Spleen (tissue), 7 donors: ENCODE results near the gene SSTR5.

ENCODE experiments used
- POLR2A ChIP-seq, 3 donors: fragments of 450-650 bp; IDR thresholded peaks; one replicate each; pipeline ENCODE4 v1.5.1; 2017; ENCODE audit warnings: antibody characterized with exemption in 3 of 3, mild to moderate bottlenecking in 1 of 3
- POLR2AphosphoS5 ChIP-seq, 3 donors: sonication (generic); formaldehyde crosslinking; IDR thresholded peaks; one replicate each; pipeline ENCODE4 v1.5.1; 2017; ENCODE audit warnings: antibody characterized with exemption in 3 of 3
- TF ChIP-seq, protein P1 (sequence below), 11 experiments: fragments of 200-600 bp in 7 of 11; fragments of 450-650 bp in 4 of 11; sonication (generic) in 4 of 11; IDR thresholded peaks in 8 of 11; conservative IDR thresholded peaks in 3 of 11; 1 replicate in 7 of 11; 2 replicates in 4 of 11; pipeline versions ENCODE4 v1.4.0 to v1.8.0; 2016 to 2021; ENCODE audit warnings: antibody characterized with exemption in 11 of 11, inconsistent platforms in 4 of 11, mild to moderate bottlenecking in 1 of 11
- donor health status: DM: no; HTN: no; CAD: no; lungs with moderate emphysema.
- donor health status: DM: no; HTN: no; CAD: no.
- donor health status: DM: no; HTN: no; CAD: no.

DNA sequence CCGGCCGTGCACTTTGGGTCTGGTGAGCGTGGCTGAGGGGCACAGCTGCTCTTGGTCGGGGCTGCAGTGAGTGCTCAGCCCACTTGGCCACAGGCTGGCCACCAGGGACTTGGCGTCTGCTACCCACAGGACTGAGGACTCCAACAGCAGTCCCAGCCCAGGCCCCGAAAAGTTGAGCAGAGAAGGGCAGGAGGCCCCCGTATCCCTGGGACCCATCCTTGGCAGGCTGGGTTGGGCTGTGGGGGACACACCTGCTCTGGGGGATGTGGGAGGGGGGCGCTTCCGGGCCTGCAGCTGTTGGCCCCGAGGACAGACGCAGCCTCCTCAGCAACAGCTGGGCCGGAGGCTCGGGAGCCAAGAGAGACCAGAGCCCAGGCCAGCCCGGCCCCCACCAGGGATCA, 19.4 kb upstream of the SSTR5 start:
- TF ChIP-seq, protein P1, sequence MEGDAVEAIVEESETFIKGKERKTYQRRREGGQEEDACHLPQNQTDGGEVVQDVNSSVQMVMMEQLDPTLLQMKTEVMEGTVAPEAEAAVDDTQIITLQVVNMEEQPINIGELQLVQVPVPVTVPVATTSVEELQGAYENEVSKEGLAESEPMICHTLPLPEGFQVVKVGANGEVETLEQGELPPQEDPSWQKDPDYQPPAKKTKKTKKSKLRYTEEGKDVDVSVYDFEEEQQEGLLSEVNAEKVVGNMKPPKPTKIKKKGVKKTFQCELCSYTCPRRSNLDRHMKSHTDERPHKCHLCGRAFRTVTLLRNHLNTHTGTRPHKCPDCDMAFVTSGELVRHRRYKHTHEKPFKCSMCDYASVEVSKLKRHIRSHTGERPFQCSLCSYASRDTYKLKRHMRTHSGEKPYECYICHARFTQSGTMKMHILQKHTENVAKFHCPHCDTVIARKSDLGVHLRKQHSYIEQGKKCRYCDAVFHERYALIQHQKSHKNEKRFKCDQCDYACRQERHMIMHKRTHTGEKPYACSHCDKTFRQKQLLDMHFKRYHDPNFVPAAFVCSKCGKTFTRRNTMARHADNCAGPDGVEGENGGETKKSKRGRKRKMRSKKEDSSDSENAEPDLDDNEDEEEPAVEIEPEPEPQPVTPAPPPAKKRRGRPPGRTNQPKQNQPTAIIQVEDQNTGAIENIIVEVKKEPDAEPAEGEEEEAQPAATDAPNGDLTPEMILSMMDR (IDR thresholded peaks at IDR 0.05 in 8 of 11, conservative IDR thresholded peaks at IDR 0.05 in 3 of 11), result no peak
- TF ChIP-seq POLR2A (IDR thresholded peaks at IDR 0.05) (no peak), POLR2AphosphoS5 (IDR thresholded peaks at IDR 0.05) (no peak)
